ENCODE data around the gene SPTBN1.

- TF ChIP-seq CTCF (conservative IDR thresholded peaks at IDR 0.05; ENCODE audit: low read length), result no peak
- TF ChIP-seq EZH2phosphoT487 (IDR thresholded peaks at IDR 0.05; ENCODE audit: borderline replicate concordance), result no peak
These were observed 58.9 kb downstream of the SPTBN1 start for GRCh38 chr2:54514822-54515569.
